Fibroblast of gingiva (primary cell): Measurements from ENCODE around the gene LRRC70.
"Not testable (repeated sequence)": the region's sequence is repeated elsewhere in the genome, so short reads cannot be mapped to it uniquely, and the experiment has no call there.

Experiments
- DNase-seq: peaks from one replicate; pipeline ENCODE4 v3.0.0-alpha.2; 2011; ENCODE audit warnings: low read depth

The LRRC70 gene

GRCh38 chr5:62606878-62607277, 28.3 kb downstream of the LRRC70 start:
- peak; percentile 23 for DNase-seq

GRCh38 chr5:62607615-62608014, 29.0 kb downstream of the LRRC70 start:
- DNase-seq = no peak

- no peak for DNase-seq
These were observed 30.2 kb downstream of the LRRC70 start for GRCh38 chr5:62608529-62609511.

- no peak for DNase-seq
These were observed 35.7 kb downstream of the LRRC70 start for GRCh38 chr5:62614355-62614754.

- no peak for DNase-seq
These were observed 38.1 kb downstream of the LRRC70 start for GRCh38 chr5:62616615-62617277.

- DNase-seq = no peak
These were observed 39.3 kb downstream of the LRRC70 start for GRCh38 chr5:62617943-62618342.

- no peak for DNase-seq
These were observed 42.1 kb downstream of the LRRC70 start for GRCh38 chr5:62620761-62621160.

GRCh38 chr5:62621280-62621679, 42.7 kb downstream of the LRRC70 start:
- DNase-seq = no peak

- DNase-seq = no peak
These were observed 44.7 kb downstream of the LRRC70 start for GRCh38 chr5:62623271-62623670.

- DNase-seq = not testable (repeated sequence)
These were observed 45.8 kb downstream of the LRRC70 start for GRCh38 chr5:62624436-62624835.

GRCh38 chr5:62626534-62626933, 47.9 kb downstream of the LRRC70 start:
- DNase-seq = no peak

GRCh38 chr5:62627121-62627520, 48.5 kb downstream of the LRRC70 start:
- no peak for DNase-seq

- no peak for DNase-seq
These were observed 49.3 kb downstream of the LRRC70 start for GRCh38 chr5:62627901-62628300.
